Measurements from ENCODE around the gene ARHGAP15. TPM values are rescaled to one million over a fixed set of nuclear protein-coding genes. Genes with fewer than 3 reads are reported as not detected.

ARHGAP15 gene
- total RNA-seq, 1 donor from 2014 or later: not detected

GRCh38 chr2:143354050-143354750 lies 225.0 kb downstream of the ARHGAP15 start:
- DNase-seq: no peak
- no peak for TF ChIP-seq CTCF (IDR thresholded peaks at IDR 0.05; ENCODE audit: partially characterized antibody, unreplicated experiment)
- Mint-ChIP-seq H3K27me3 (ENCODE audit: unreplicated experiment) (no peaks in the 10 kb centered on the region), H3K9me3 (ENCODE audit: unreplicated experiment) (no peaks in the 10 kb centered on the region), H3K4me1 (ENCODE audit: low read depth, unreplicated experiment) (peaks cover 13% of the 10 kb centered on the region), H3K36me3 (ENCODE audit: unreplicated experiment) (no peaks in the 10 kb centered on the region), H3K4me3 (ENCODE audit: unreplicated experiment) (no peak overlapping the region), H3K27ac (ENCODE audit: unreplicated experiment) (no peak overlapping the region)

GRCh38 chr2:143355870-143356269 lies 226.7 kb downstream of the ARHGAP15 start:
- H3K4me3 Mint-ChIP-seq (ENCODE audit: unreplicated experiment): peak overlapping the region; percentile 70
- no peaks in the 10 kb centered on the region for H3K27me3 Mint-ChIP-seq (ENCODE audit: unreplicated experiment)
- peaks cover 13% of the 10 kb centered on the region for H3K4me1 Mint-ChIP-seq (ENCODE audit: low read depth, unreplicated experiment)
- no peak for DNase-seq
- peak overlapping the region; percentile 23 for H3K27ac Mint-ChIP-seq (ENCODE audit: unreplicated experiment)
- H3K36me3 Mint-ChIP-seq (ENCODE audit: unreplicated experiment): no peaks in the 10 kb centered on the region
- H3K9me3 Mint-ChIP-seq (ENCODE audit: unreplicated experiment): no peaks in the 10 kb centered on the region
- TF ChIP-seq CTCF (IDR thresholded peaks at IDR 0.05; ENCODE audit: partially characterized antibody, unreplicated experiment): no peak

GRCh38 chr2:143356336-143356735 lies 227.1 kb downstream of the ARHGAP15 start:
- DNase-seq: no peak
- peaks cover 13% of the 10 kb centered on the region for H3K4me1 Mint-ChIP-seq (ENCODE audit: low read depth, unreplicated experiment)
- H3K4me3 Mint-ChIP-seq (ENCODE audit: unreplicated experiment): no peak overlapping the region
- no peaks in the 10 kb centered on the region for H3K27me3 Mint-ChIP-seq (ENCODE audit: unreplicated experiment)
- H3K27ac Mint-ChIP-seq (ENCODE audit: unreplicated experiment): no peak overlapping the region
- TF ChIP-seq CTCF (IDR thresholded peaks at IDR 0.05; ENCODE audit: partially characterized antibody, unreplicated experiment): no peak
- no peaks in the 10 kb centered on the region for H3K9me3 Mint-ChIP-seq (ENCODE audit: unreplicated experiment)
- no peaks in the 10 kb centered on the region for H3K36me3 Mint-ChIP-seq (ENCODE audit: unreplicated experiment)

GRCh38 chr2:143356736-143357446 lies 227.7 kb downstream of the ARHGAP15 start:
- H3K4me1 Mint-ChIP-seq (ENCODE audit: low read depth, unreplicated experiment): peaks cover 13% of the 10 kb centered on the region
- DNase-seq: no peak
- TF ChIP-seq CTCF (IDR thresholded peaks at IDR 0.05; ENCODE audit: partially characterized antibody, unreplicated experiment): no peak
- no peak overlapping the region for H3K4me3 Mint-ChIP-seq (ENCODE audit: unreplicated experiment)
- H3K27me3 Mint-ChIP-seq (ENCODE audit: unreplicated experiment): no peaks in the 10 kb centered on the region
- H3K36me3 Mint-ChIP-seq (ENCODE audit: unreplicated experiment): no peaks in the 10 kb centered on the region
- peak overlapping the region; percentile 19 for H3K27ac Mint-ChIP-seq (ENCODE audit: unreplicated experiment)
- no peaks in the 10 kb centered on the region for H3K9me3 Mint-ChIP-seq (ENCODE audit: unreplicated experiment)

GRCh38 chr2:143357966-143358365 lies 228.7 kb downstream of the ARHGAP15 start:
- H3K27me3 Mint-ChIP-seq (ENCODE audit: unreplicated experiment): peaks cover 1% of the 10 kb centered on the region
- TF ChIP-seq CTCF (IDR thresholded peaks at IDR 0.05; ENCODE audit: partially characterized antibody, unreplicated experiment): no peak
- peaks cover 13% of the 10 kb centered on the region for H3K4me1 Mint-ChIP-seq (ENCODE audit: low read depth, unreplicated experiment)
- no peak overlapping the region for H3K4me3 Mint-ChIP-seq (ENCODE audit: unreplicated experiment)
- DNase-seq: peak; percentile 64
- no peaks in the 10 kb centered on the region for H3K9me3 Mint-ChIP-seq (ENCODE audit: unreplicated experiment)
- peak overlapping the region; percentile 34 for H3K27ac Mint-ChIP-seq (ENCODE audit: unreplicated experiment)
- no peaks in the 10 kb centered on the region for H3K36me3 Mint-ChIP-seq (ENCODE audit: unreplicated experiment)

Data from glutamatergic neuron (in vitro differentiated cells).